Measurements from ENCODE around the gene BIN2. TPM values are rescaled to one million over a fixed set of nuclear protein-coding genes. Genes with fewer than 3 reads are reported as not detected.

Gene BIN2
- total and polyA plus RNA-seq, 9 of the 15 experiments (the other 6 are each of a cell fraction or from before 2014, with no cell fraction given) = 0.04 to 0.39 (median 0.25) TPM; not detected in 1

GRCh38 chr12:51246254-51246853 lies 77.6 kb downstream of the BIN2 start (continued):
- TF ChIP-seq ZNF696 (CRISPR knock-in tag; conservative IDR thresholded peaks at IDR 0.05) = no peak
- no peak for TF ChIP-seq ZSCAN29 (IDR thresholded peaks at IDR 0.05)
- peak; percentile 67; the same call in 1 of the 2 replicates for TF ChIP-seq BCL6 (CRISPR knock-in tag; IDR thresholded peaks at IDR 0.05)
- peak; percentile 92 for TF ChIP-seq VEZF1 (CRISPR knock-in tag; IDR thresholded peaks at IDR 0.05)
- TF ChIP-seq MTA2 (IDR thresholded peaks at IDR 0.05; ENCODE audit: low read depth) = peak; percentile 36; the same call in 1 of the 2 replicates
- peak; percentile 97 for TF ChIP-seq THRB (CRISPR knock-in tag; conservative IDR thresholded peaks at IDR 0.05)
- TF ChIP-seq GTF2E2 (tag; IDR thresholded peaks at IDR 0.05) = no peak; the same call in 1 of the 2 replicates
- TF ChIP-seq ZBTB49 (CRISPR knock-in tag; IDR thresholded peaks at IDR 0.05; ENCODE audit: borderline replicate concordance) = no peak
- no peak for TF ChIP-seq RUNX1 (IDR thresholded peaks at IDR 0.05; ENCODE audit: low read depth)
- TF ChIP-seq ZNF507 (tag; conservative IDR thresholded peaks at IDR 0.05) = no peak
- TF ChIP-seq TCF3 (CRISPR knock-in tag; IDR thresholded peaks at IDR 0.05) = peak; percentile 58
- TF ChIP-seq ZZZ3 (IDR thresholded peaks at IDR 0.05) = no peak
- TF ChIP-seq NR1H2 (CRISPR knock-in tag; IDR thresholded peaks at IDR 0.05) = no peak
- peak; percentile 92 for TF ChIP-seq GABPA (tag; conservative IDR thresholded peaks at IDR 0.05; ENCODE audit: low read depth)
- peak; percentile 18; the same call in 1 of the 2 replicates for TF ChIP-seq HOMEZ (CRISPR knock-in tag; IDR thresholded peaks at IDR 0.05)
- TF ChIP-seq E4F1 (CRISPR knock-in tag; IDR thresholded peaks at IDR 0.05; ENCODE audit: borderline replicate concordance) = no peak
- no peak for TF ChIP-seq ARHGAP35 (IDR thresholded peaks at IDR 0.05; ENCODE audit: partially characterized antibody)
- peak; percentile 77 for TF ChIP-seq HMBOX1 (IDR thresholded peaks at IDR 0.05)

Data from K562 (cell line).